Activated CD8-positive, alpha-beta memory T cell treated with anti-CD3 and anti-CD28 coated beads for 48 hours (primary cell): ENCODE data around the gene SSBP4.

Experiments
- DNase-seq, 3 experiments: peaks; one replicate each; pipeline ENCODE4 v3.0.0-alpha.2; 2020; ENCODE audit warnings: low read depth in 2 of 3, low spot score in 2 of 3

SSBP4 gene

GRCh38 chr19:18431351-18432197 lies 12.4 kb downstream of the SSBP4 start:
- no peak for DNase-seq

GRCh38 chr19:18432275-18433014 lies 13.2 kb downstream of the SSBP4 start:
- DNase-seq = no peak

- no peak for DNase-seq
These were observed 14.0 kb downstream of the SSBP4 start for GRCh38 chr19:18433015-18433691.

GRCh38 chr19:18433735-18434398 lies 14.7 kb downstream of the SSBP4 start:
- DNase-seq = no peak

- no peak for DNase-seq
These were observed 15.4 kb downstream of the SSBP4 start for GRCh38 chr19:18434411-18435175.

GRCh38 chr19:18435178-18435841 lies 16.1 kb downstream of the SSBP4 start:
- no peak for DNase-seq

- DNase-seq = no peak
These were observed 16.9 kb downstream of the SSBP4 start for GRCh38 chr19:18435842-18436670.

- DNase-seq = peak in 2 of 3 experiments; percentile 55 to 62
These were observed 17.7 kb downstream of the SSBP4 start for GRCh38 chr19:18436671-18437490.

- no peak for DNase-seq
These were observed 18.5 kb downstream of the SSBP4 start, which contains the start of gene ISYNA1 for GRCh38 chr19:18437491-18438330. Gene ISYNA1, minus strand, starts transcription at chr19:18438133. Its CDS starts 154 bp downstream, at chr19:18437979.

- no peak for DNase-seq
These were observed 19.3 kb downstream of the SSBP4 start for GRCh38 chr19:18438331-18439024.

GRCh38 chr19:18439025-18439909 lies 20.1 kb downstream of the SSBP4 start:
- no peak for DNase-seq

- DNase-seq = no peak
These were observed 20.7 kb downstream of the SSBP4 start for GRCh38 chr19:18439910-18440237.

- no peak for DNase-seq
These were observed 21.2 kb downstream of the SSBP4 start for GRCh38 chr19:18440415-18440877.

- DNase-seq = no peak
These were observed 22.0 kb downstream of the SSBP4 start for GRCh38 chr19:18440936-18441803.
